Breast epithelium (tissue), 4 donors: ENCODE measurements around the gene STRN3. TPM values are rescaled to one million over a fixed set of nuclear protein-coding genes. Genes with fewer than 3 reads are reported as not detected.
"Not testable (repeated sequence)": the region's sequence is repeated elsewhere in the genome, so short reads cannot be mapped to it uniquely, and the experiment has no call there.

Experiments
- DNase-seq, 2 donors: peaks; one replicate each; pipeline ENCODE4 v3.0.0-alpha.2; 2019; ENCODE audit warnings: low spot score in 2 of 2
- H3K27ac ChIP-seq, 2 donors: fragments of 200-600 bp; sonication (generic) in 1 of 2; one replicate each; pipeline ENCODE4 v1.5.1; 2016 to 2019; ENCODE audit warnings: mild to moderate bottlenecking in 1 of 2
- H3K27me3 ChIP-seq, 2 donors: fragments of 200-600 bp; sonication (generic) in 1 of 2; one replicate each; pipeline versions ENCODE4 v1.5.1 to v1.6.0; 2017 to 2019; ENCODE audit warnings: control low read depth in 1 of 2, mild to moderate bottlenecking in 1 of 2
- H3K36me3 ChIP-seq: fragments of 200-600 bp; one replicate; pipeline ENCODE4 v1.5.1; 2019
- H3K4me1 ChIP-seq, 2 donors: fragments of 200-600 bp; sonication (generic); one replicate each; pipeline ENCODE4 v1.5.1; 2016 to 2019; ENCODE audit warnings: control low read depth in 1 of 2
- H3K4me3 ChIP-seq, 3 donors: fragments of 200-600 bp; sonication (generic); 1 replicate in 2 of 3; 2 replicates in 1 of 3; pipeline ENCODE4 v1.5.1; 2016 to 2019; ENCODE audit warnings: mild to moderate bottlenecking in 3 of 3, moderate library complexity in 2 of 3
- H3K9me3 ChIP-seq, 2 donors: fragments of 200-600 bp; sonication (generic) in 1 of 2; one replicate each; pipeline ENCODE4 v1.5.1; 2016 to 2019; ENCODE audit warnings: control low read depth in 1 of 2
- CTCF ChIP-seq, 3 donors: fragments of 450-650 bp; IDR thresholded peaks; one replicate each; pipeline ENCODE4 v1.5.1; 2016 to 2017; ENCODE audit warnings: antibody characterized with exemption in 3 of 3, mild to moderate bottlenecking in 3 of 3, moderate library complexity in 3 of 3
- POLR2A ChIP-seq: fragments of 450-650 bp; IDR thresholded peaks from one replicate; pipeline ENCODE4 v1.6.1; 2016; ENCODE audit warnings: antibody characterized with exemption, mild to moderate bottlenecking, moderate library complexity
- POLR2AphosphoS5 ChIP-seq, 3 donors: sonication (generic); formaldehyde crosslinking; IDR thresholded peaks; one replicate each; pipeline ENCODE4 v1.6.1; 2017; ENCODE audit warnings: antibody characterized with exemption in 3 of 3
- intact Hi-C: fragments of 100-400 bp; cut with DNase I; formaldehyde crosslinking; loops from one replicate; pipeline ENCODE4 v1.15.1; 2023; ENCODE audit warnings: low total_unique reads
- total RNA-seq, 3 donors: library from RNA; depleted of rRNA; stranded (reverse); fragments of >200 nt; gene quantifications; one replicate each; pipeline ENCODE4 v1.1.0, GENCODE V29; 2016

STRN3 gene
- total RNA-seq, 3 donors from 2014 or later = 43.5 to 60.7 (median 43.6) TPM

GRCh38 chr14:30940886-30941285, 85.3 kb downstream of the STRN3 start:
- Histone ChIP-seq H3K27me3 (no peaks in the 10 kb centered on the region), H3K4me3 (no peak overlapping the region), H3K36me3 (peaks cover 5% of the 10 kb centered on the region), H3K27ac (no peak overlapping the region), H3K4me1 (no peaks in the 10 kb centered on the region), H3K9me3 (no peaks in the 10 kb centered on the region)
- intact Hi-C loops = no loop called here
- TF ChIP-seq POLR2A (no peak), POLR2AphosphoS5 (IDR thresholded peaks at IDR 0.05) (no peak), CTCF (IDR thresholded peaks at IDR 0.05) (no peak)
- no peak for DNase-seq

- no peak for TF ChIP-seq POLR2AphosphoS5 (IDR thresholded peaks at IDR 0.05)
- no peak for TF ChIP-seq CTCF (IDR thresholded peaks at IDR 0.05)
- TF ChIP-seq POLR2A = no peak
- no peaks in the 10 kb centered on the region for H3K9me3 ChIP-seq
- no peaks in the 10 kb centered on the region for H3K4me1 ChIP-seq
- H3K27ac ChIP-seq = no peak overlapping the region
- H3K36me3 ChIP-seq = peaks cover 4% of the 10 kb centered on the region
- no peak for DNase-seq
- H3K27me3 ChIP-seq = no peaks in the 10 kb centered on the region
- H3K4me3 ChIP-seq = no peak overlapping the region
- intact Hi-C loops = no loop called here
Observed at GRCh38 chr14:30938617-30939016, 87.6 kb downstream of the STRN3 start.

GRCh38 chr14:30935445-30935844, 90.7 kb downstream of the STRN3 start:
- no peak overlapping the region for H3K27ac ChIP-seq
- no peaks in the 10 kb centered on the region for H3K9me3 ChIP-seq
- H3K4me1 ChIP-seq = no peaks in the 10 kb centered on the region
- no peak overlapping the region for H3K4me3 ChIP-seq
- H3K27me3 ChIP-seq = no peaks in the 10 kb centered on the region
- intact Hi-C loops = no loop called here
- DNase-seq = no peak
- TF ChIP-seq CTCF (IDR thresholded peaks at IDR 0.05) (no peak), POLR2AphosphoS5 (IDR thresholded peaks at IDR 0.05) (no peak), POLR2A (no peak)
- H3K36me3 ChIP-seq = peaks cover 4% of the 10 kb centered on the region

GRCh38 chr14:30933937-30934336, 92.2 kb downstream of the STRN3 start:
- H3K4me3 ChIP-seq, H3K36me3 ChIP-seq, DNase-seq, H3K9me3 ChIP-seq, H3K4me1 ChIP-seq, H3K27ac ChIP-seq, H3K27me3 ChIP-seq, intact Hi-C loops: not testable (repeated sequence)

GRCh38 chr14:30928462-30928861, 97.7 kb downstream of the STRN3 start:
- Histone ChIP-seq H3K9me3 (no peaks in the 10 kb centered on the region), H3K27me3 (no peaks in the 10 kb centered on the region), H3K4me3 (no peak overlapping the region), H3K36me3 (no peaks in the 10 kb centered on the region), H3K27ac (no peak overlapping the region), H3K4me1 (no peaks in the 10 kb centered on the region)
- intact Hi-C loops = no loop called here
- TF ChIP-seq CTCF (IDR thresholded peaks at IDR 0.05) (no peak), POLR2AphosphoS5 (IDR thresholded peaks at IDR 0.05) (no peak), POLR2A (no peak)
- DNase-seq = no peak

GRCh38 chr14:30925254-30925653, 100.9 kb downstream of the STRN3 start:
- no peak for DNase-seq
- intact Hi-C loops = no loop called here
- TF ChIP-seq CTCF (IDR thresholded peaks at IDR 0.05) (no peak), POLR2A (no peak), POLR2AphosphoS5 (IDR thresholded peaks at IDR 0.05) (no peak)
- H3K4me3 ChIP-seq = no peak overlapping the region
- no peak overlapping the region for H3K27ac ChIP-seq
- H3K9me3 ChIP-seq = no peaks in the 10 kb centered on the region
- no peaks in the 10 kb centered on the region for H3K4me1 ChIP-seq
- no peaks in the 10 kb centered on the region for H3K27me3 ChIP-seq
- no peaks in the 10 kb centered on the region for H3K36me3 ChIP-seq
